Activated CD8-positive, alpha-beta memory T cell treated with anti-CD3 and anti-CD28 coated beads, Interleukin-2, amount 50 U/mL, for 1 hour (primary cell): ENCODE data around the gene DAPK2.

Experiments used
- DNase-seq: peaks from one replicate; pipeline ENCODE4 v3.0.0-alpha.2; 2020; ENCODE audit errors: extremely low read depth

Gene DAPK2

GRCh38 chr15:63998489-63998888 is 47.8 kb downstream of the DAPK2 start:
- DNase-seq, result no peak

- no peak for DNase-seq
Measured at GRCh38 chr15:63997715-63998442, 48.4 kb downstream of the DAPK2 start.

- DNase-seq, result no peak
Measured at GRCh38 chr15:63996794-63997357, 49.4 kb downstream of the DAPK2 start.

- no peak for DNase-seq
Measured at GRCh38 chr15:63995789-63996188, 50.5 kb downstream of the DAPK2 start.

- DNase-seq, result no peak
Measured at GRCh38 chr15:63994073-63994600, 52.1 kb downstream of the DAPK2 start.

DNA sequence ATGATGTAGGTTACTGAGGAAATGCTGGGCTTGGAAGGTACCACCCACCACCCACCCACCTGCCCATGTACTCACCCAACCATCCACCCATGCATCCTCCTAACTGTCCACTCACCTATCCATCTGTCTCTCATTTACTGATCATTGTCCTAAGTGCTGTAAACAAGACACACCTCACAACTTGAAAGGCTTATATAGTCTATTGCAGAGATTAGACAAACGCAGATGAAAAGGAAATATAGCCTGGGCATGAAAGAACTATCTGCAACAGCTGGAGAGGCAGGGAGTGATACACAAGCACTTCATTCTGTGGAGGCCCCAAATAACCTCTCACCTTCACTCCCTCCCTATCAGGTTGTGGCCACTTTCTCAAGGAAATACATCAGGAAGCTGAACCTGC is 54.0 kb downstream of the DAPK2 start:
- no peak for DNase-seq

GRCh38 chr15:63991706-63992105 is 54.6 kb downstream of the DAPK2 start:
- no peak for DNase-seq

- DNase-seq, result no peak
Measured at GRCh38 chr15:63990454-63990853, 55.8 kb downstream of the DAPK2 start.

GRCh38 chr15:63987796-63988378 is 58.4 kb downstream of the DAPK2 start:
- no peak for DNase-seq

DNA sequence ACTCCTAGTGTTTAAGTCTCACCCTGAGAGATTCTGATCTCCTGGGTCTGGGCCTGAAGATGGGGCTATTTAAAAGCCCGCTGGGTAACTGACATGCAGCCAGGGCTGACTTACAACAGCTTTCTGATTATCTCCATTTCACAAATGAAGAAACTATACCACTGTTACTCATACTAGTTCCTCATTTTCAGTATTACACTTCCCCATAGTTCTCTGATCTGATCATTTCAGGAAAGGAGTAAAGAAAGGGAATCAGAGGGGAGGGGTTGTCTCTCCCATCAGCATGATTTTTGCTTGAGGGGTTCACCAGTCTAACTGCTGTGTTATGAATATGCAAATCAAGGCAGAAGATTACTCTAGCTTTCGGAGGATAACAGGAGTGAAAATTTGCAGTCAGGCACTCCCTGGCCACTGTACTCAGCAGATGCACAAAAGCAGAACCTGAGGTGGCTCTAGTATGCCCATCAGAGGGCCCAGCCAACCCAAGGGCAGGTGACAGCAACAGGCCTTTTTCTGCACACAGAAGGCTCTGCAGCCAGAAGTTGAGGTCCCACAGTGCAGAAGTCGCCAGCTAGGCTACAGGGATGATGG is 59.4 kb downstream of the DAPK2 start:
- DNase-seq, result no peak

DNA sequence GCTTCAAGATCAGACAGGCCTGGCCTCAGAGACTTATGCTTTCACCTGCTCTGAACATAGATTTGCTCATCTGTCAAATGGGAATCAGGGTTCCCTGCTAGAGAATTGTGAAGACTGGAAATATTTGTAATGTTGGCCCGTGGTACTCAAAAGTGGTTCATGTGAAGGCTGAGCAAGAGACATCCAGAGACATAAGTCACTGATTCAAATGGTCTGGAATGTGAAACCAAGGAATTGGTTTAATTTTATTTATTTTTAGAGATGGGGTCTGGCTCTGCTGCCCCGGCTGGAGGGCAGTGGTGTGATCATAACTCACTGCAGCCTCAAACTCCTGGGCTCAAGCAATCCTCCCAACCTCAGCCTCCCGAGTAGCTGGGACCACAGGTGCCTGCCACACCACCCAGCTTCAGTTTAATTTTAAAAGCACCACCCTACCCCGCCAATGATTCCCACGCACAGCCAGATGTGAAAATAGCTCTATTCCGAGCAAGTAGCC is 60.1 kb downstream of the DAPK2 start:
- DNase-seq, result no peak

- DNase-seq, result no peak
Measured at GRCh38 chr15:63985221-63986184, 60.8 kb downstream of the DAPK2 start.

GRCh38 chr15:63984331-63984730 is 62.0 kb downstream of the DAPK2 start:
- DNase-seq, result no peak

DNA sequence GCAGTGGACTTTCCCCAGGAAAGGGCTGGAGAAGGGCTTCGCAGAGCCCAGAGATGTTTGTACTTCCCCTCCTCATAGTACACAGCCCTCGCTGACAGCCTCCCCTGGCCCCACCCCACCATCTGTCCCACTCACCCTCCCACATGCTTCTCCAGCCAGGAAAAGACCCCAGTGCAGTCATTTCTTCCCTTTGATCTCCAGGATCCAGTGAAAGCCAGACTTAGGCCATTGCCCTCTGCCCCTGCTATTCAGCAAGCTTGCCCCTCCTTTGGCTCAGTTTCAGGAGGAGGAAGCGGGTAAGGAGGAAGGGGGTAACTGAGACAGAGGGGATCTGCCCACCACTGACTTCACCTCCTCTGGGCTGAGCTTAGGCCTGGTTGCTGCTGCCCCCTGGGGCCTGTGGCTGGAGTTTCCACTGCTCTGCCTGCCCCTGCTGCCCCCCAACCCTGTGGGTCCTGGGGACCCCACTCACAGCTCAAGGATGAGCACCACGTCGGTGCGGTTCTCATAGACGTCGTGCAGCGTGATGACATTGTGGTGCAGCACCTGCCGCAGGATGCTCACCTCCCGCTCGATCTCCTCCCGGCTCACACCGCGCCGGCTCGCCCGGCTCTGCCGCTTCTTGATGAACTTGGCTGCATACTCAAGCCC is 63.1 kb downstream of the DAPK2 start:
- no peak for DNase-seq

DNA sequence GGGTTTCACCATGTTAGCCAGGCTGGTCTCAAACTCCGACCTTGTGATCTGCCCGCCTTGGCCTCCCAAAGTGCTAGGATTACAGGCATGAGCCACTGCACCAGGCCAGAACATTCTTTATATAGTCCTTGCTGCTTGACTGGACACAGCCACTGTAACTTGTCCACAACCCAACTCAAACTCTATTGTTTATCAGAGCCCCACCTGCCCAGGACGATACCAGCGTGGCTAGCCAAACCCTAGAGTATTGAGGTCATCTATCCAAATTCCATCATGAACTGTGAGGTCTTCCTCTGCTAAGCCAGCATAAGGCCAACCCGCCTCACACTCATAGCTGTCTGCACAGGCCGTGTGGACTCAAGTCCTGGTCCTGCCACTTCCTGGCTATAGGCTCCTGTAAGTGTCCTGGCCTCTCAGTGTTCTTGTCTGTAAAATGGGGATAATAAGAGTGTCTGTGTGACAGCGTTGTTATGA is 63.9 kb downstream of the DAPK2 start:
- no peak for DNase-seq

- no peak for DNase-seq
Measured at GRCh38 chr15:63981596-63982320, 64.5 kb downstream of the DAPK2 start.

DNA sequence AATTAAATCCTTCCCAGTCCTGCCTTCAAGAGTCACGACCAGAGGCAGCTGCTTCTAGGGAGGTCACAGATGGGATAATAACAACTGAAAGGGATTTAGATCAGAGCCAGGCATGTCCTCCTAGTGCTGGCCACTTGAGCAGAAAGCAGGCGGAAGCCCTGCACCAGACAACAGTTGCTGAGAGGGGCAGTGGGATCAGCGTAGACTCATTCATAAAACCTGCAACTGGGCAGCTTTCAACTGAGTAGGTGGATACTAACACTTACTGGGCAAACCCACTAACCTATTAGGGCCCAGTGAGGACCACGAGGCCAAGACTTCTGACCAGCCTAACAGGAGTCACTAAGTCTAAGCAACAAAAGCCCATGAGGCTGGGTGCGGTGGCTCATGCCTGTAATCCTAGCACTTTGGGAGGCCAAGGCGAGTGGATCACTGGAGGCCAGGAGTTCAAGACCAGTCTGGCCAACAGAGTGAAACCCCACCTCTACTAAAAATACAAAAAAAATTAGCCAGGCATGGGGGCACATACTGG is 67.0 kb downstream of the DAPK2 start:
- DNase-seq, result no peak

GRCh38 chr15:63978511-63979261 is 67.6 kb downstream of the DAPK2 start:
- no peak for DNase-seq

GRCh38 chr15:63977119-63977518 is 69.2 kb downstream of the DAPK2 start:
- DNase-seq, result no peak
